HepG2 (cell line): Measurements from ENCODE around the gene CALU. TPM values are rescaled to one million over a fixed set of nuclear protein-coding genes. Genes with fewer than 3 reads are reported as not detected.

Source experiments
- ATAC-seq: fragments of 200-7000 bp; cut with Tn5 transposase; 3 replicates; pipeline ENCODE4 v1.9.1; 2020; ENCODE audit warnings: mild to moderate bottlenecking, moderate library complexity
- BruUV-seq: library from RNA; stranded (reverse); fragments of 400-500 nt; replicated peaks from 2 replicates; lab custom pipeline; 2021; lab: Mats Ljungman, UMichigan
- CTCF ChIA-PET: fragments of 300-600 bp; formaldehyde crosslinking; extraction: SDS; loops from one replicate; lab custom pipeline; 2021; ENCODE audit warnings: low total read pairs, inconsistent platforms, low intra/inter-chr PET ratio; lab: Yijun Ruan, JAX
- POLR2A ChIA-PET: fragments of 350-600 bp; sonication (Branson Sonifier 250); formaldehyde crosslinking; loops from one replicate; lab custom pipeline; 2020; ENCODE audit warnings: antibody characterized with exemption, inconsistent platforms; lab: Yijun Ruan, JAX
- DNase-seq: peaks from one replicate; pipeline ENCODE4 v3.0.0-alpha.2; 2015; ENCODE audit warnings: low spot score
- FAIRE-seq: peaks from 3 replicates; lab custom pipeline; 2011; peaks lifted over from hg19 to GRCh38; lab: Jason Lieb, UNC
- H2AFZ ChIP-seq: one replicate; pipeline ENCODE4 v1.6.1; 2011; ENCODE audit warnings: low read length, inconsistent platforms
- H3K27ac ChIP-seq: fragments of 300-600 bp; 3 replicates; pipeline ENCODE4 v1.8.0; 2011; ENCODE audit warnings: mixed run types, mild to moderate bottlenecking, mixed read lengths, low read length, inconsistent platforms; ENCODE audit not compliant: insufficient read depth; ENCODE audit errors: extremely low read length
- H3K27me3 ChIP-seq, 2 experiments: fragments of 200-600 bp in 1 of 2; 2 replicates in 1 of 2; 3 replicates in 1 of 2; pipeline versions ENCODE4 v1.6.0 to v1.8.0; 2011; ENCODE audit warnings: low read length in 2 of 2, mild to moderate bottlenecking in 2 of 2, moderate library complexity in 2 of 2, inconsistent platforms in 1 of 2; ENCODE audit not compliant: insufficient read depth in 2 of 2, control insufficient read depth in 1 of 2
- H3K36me3 ChIP-seq, 2 experiments: fragments of 200-600 bp in 1 of 2; replicated peaks in 1 of 2; 2 replicates in 1 of 2; 3 replicates in 1 of 2; pipeline versions ENCODE4 v1.5.1 to v1.8.0; 2011; ENCODE audit warnings: low read length in 2 of 2, inconsistent platforms in 1 of 2; ENCODE audit not compliant: insufficient read depth in 2 of 2, control insufficient read depth in 1 of 2
- H3K4me1 ChIP-seq: 2 replicates; pipeline ENCODE4 v1.5.1; 2012; ENCODE audit warnings: low read length, inconsistent platforms; ENCODE audit not compliant: insufficient read depth
- H3K4me2 ChIP-seq: 2 replicates; pipeline ENCODE4 v1.6.0; 2011; ENCODE audit warnings: low read depth, low read length, inconsistent platforms
- H3K4me3 ChIP-seq, 3 experiments: fragments of 200-600 bp in 1 of 3; sonication (generic), shearing (Covaris generic) in 1 of 3; replicated peaks in 1 of 3; 2 replicates each; pipeline ENCODE4 v1.5.1; 2011 to 2016; ENCODE audit warnings: low read length in 3 of 3, inconsistent platforms in 2 of 3, low read depth in 2 of 3, mild to moderate bottlenecking in 2 of 3, control low read depth in 1 of 3, mixed read lengths in 1 of 3; ENCODE audit not compliant: insufficient read depth in 1 of 3
- H3K79me2 ChIP-seq: one replicate; pipeline ENCODE4 v1.6.1; 2011; ENCODE audit warnings: low read length, inconsistent platforms; ENCODE audit not compliant: insufficient read depth
- H3K9ac ChIP-seq: 2 replicates; pipeline ENCODE4 v1.6.0; 2011; ENCODE audit warnings: mild to moderate bottlenecking, low read depth, low read length, inconsistent platforms; ENCODE audit not compliant: insufficient read depth
- H3K9me3 ChIP-seq: 2 replicates; pipeline ENCODE4 v1.5.1; 2012; ENCODE audit warnings: mild to moderate bottlenecking, low read length
- H4K20me1 ChIP-seq: 2 replicates; pipeline ENCODE4 v1.6.0; 2011; ENCODE audit warnings: inconsistent platforms, mild to moderate bottlenecking, low read length, moderate library complexity; ENCODE audit not compliant: insufficient read depth
- DNMT1 ChIP-seq: sonication (generic); formaldehyde crosslinking; IDR thresholded peaks from 2 replicates; pipeline ENCODE4 v1.5.1; 2020; ENCODE audit warnings: mild to moderate bottlenecking, missing genetic modification reagents
- RFXAP ChIP-seq: sonication (generic); formaldehyde crosslinking; IDR thresholded peaks from 2 replicates; pipeline ENCODE4 v1.4.0; 2020; ENCODE audit warnings: missing genetic modification reagents, borderline replicate concordance
- TCF7L2 ChIP-seq: IDR thresholded peaks from 2 replicates; pipeline ENCODE4 v1.6.1; 2011; ENCODE audit warnings: mild to moderate bottlenecking, low read depth, low read length, moderate library complexity
- ZNF670 ChIP-seq: sonication (generic); formaldehyde crosslinking; IDR thresholded peaks from 2 replicates; pipeline ENCODE4 v1.8.0; 2022; ENCODE audit warnings: mild to moderate bottlenecking, missing genetic modification reagents, borderline replicate concordance
- ZSCAN21 ChIP-seq: sonication (generic); formaldehyde crosslinking; IDR thresholded peaks from 2 replicates; pipeline ENCODE4 v1.8.0; 2022; ENCODE audit warnings: mild to moderate bottlenecking, missing genetic modification reagents, moderate library complexity, borderline replicate concordance
- WGBS: methylation state at CpG from one replicate; pipeline ENCODE4 v1.1.6; 2017; ENCODE audit warnings: low lambda C conversion rate; 5-methylcytosine and 5-hydroxymethylcytosine counted together
- in situ Hi-C: cut with HindIII; loops from 2 replicates; pipeline ENCODE4 v1.10.0; 2017; ENCODE audit warnings: low pct_unique_long_range_greater_than_20kb; ENCODE audit not compliant: extremely low pct_ligation_motif_present
- intact Hi-C: fragments of 100-400 bp; cut with micrococcal nuclease; formaldehyde crosslinking; loops from one replicate; pipeline ENCODE4 v1.10.0; 2022; ENCODE audit not compliant: unreplicated experiment
- polyA plus RNA-seq, 8 experiments: library from polyadenylated mRNA; depleted of rRNA in 3 of 8; stranded (reverse) in 7 of 8; unstranded in 1 of 8; fragments of >200 nt; fragmentation: Illumina TruSeq in 4 of 8; extraction: Trizol in 4 of 8; gene quantifications; 2 replicates each; pipeline versions ENCODE4 v1.2.1 to v1.2.3, GENCODE V29; 2011 to 2016; ENCODE audit warnings: low read depth in 4 of 8, missing spikeins in 1 of 8, mixed read lengths in 1 of 8; ENCODE audit not compliant: insufficient read depth in 1 of 8
- total RNA-seq, 5 experiments: library from RNA; depleted of rRNA; stranded (reverse); fragments of >200 nt; fragmentation: Illumina TruSeq; extraction: Trizol; gene quantifications; 2 replicates each; pipeline ENCODE4 v1.2.3, GENCODE V29; 2016; ENCODE audit warnings: low read depth in 1 of 5
- TF ChIP-seq, protein P1 (sequence below): sonication (generic); formaldehyde crosslinking; IDR thresholded peaks from 2 replicates; pipeline ENCODE4 v1.4.0; 2020; ENCODE audit warnings: mild to moderate bottlenecking, missing genetic modification reagents, borderline replicate concordance

Gene CALU
- total and polyA plus RNA-seq, 2 of the 13 experiments (the other 11 are each of a cell fraction or from before 2014, with no cell fraction given) = 198 to 252 TPM

DNA sequence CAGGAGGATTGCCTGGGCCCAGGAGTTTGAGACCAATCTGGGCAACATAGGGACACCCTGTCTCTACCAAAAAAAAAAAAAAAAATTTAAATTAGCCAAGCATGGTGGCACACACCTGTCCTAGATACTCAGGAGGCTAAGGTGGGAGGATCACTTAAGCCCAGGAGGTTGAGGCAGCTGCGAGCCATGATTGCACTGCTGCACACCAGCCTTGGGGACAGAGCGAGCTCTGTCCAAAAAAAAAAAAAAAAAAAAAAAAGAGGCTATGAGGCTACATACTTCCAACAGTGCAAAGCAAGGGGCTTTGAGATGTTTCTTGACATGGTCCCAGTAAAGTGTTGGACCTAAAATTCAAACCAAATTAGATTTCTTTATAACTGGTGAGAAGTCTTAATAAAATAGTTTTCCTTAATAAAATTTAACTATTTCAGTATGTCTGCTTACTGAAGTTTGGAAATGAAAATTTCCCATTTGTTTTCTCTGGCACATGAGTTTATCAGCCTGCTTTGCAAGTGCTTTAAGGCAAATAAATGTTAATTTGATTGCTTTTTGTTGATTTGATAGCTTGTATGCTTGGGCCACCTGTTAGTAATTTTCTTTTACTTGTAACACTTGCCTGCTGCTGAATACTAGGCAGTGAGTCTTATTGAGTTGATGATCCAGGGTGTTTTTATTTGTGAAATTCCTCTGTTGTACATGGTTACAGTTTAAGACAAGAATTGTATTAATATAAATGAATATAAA lies 16.1 kb downstream of the CALU start:
- TF ChIP-seq RFXAP (CRISPR knock-in tag) (no peak), ZNF670 (CRISPR knock-in tag) (no peak), TCF7L2 (no peak), DNMT1 (CRISPR knock-in tag) (no peak), ZSCAN21 (no peak)
- TF ChIP-seq, protein P1, sequence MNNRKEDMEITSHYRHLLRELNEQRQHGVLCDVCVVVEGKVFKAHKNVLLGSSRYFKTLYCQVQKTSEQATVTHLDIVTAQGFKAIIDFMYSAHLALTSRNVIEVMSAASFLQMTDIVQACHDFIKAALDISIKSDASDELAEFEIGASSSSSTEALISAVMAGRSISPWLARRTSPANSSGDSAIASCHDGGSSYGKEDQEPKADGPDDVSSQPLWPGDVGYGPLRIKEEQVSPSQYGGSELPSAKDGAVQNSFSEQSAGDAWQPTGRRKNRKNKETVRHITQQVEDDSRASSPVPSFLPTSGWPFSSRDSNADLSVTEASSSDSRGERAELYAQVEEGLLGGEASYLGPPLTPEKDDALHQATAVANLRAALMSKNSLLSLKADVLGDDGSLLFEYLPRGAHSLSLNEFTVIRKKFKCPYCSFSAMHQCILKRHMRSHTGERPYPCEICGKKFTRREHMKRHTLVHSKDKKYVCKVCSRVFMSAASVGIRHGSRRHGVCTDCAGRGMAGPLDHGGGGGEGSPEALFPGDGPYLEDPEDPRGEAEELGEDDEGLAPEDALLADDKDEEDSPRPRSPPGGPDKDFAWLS (CRISPR knock-in tag) = no peak

More for the DNA sequence above, 16.1 kb downstream of the CALU start:
- DNase-seq (no peak), FAIRE-seq (no peak), ATAC-seq (no peak)
- Histone ChIP-seq H3K79me2 (peaks cover 16% of the 10 kb centered on the region), H3K4me1 (no peaks in the 10 kb centered on the region), H3K9me3 (no peaks in the 10 kb centered on the region), H3K36me3 (peaks cover 18 to 93% of the 10 kb centered on the region in 2 experiments), H3K9ac (no peak overlapping the region), H4K20me1 (peaks cover 23% of the 10 kb centered on the region), H3K4me3 (no peak overlapping the region), H3K4me2 (no peak overlapping the region), H2AFZ (no peak overlapping the region), H3K27me3 (no peaks in the 10 kb centered on the region), H3K27ac (no peak overlapping the region)
- ChIA-PET POLR2A (interaction anchor here (1.0 kb wide), 1 partner anchor 15 kb away, joined by 3 read pairs; no protein-coding TSS in a partner anchor), CTCF (no interaction called here)
- 100% methylated on average over 2 of the region's 2 CpGs for WGBS
- intact Hi-C loops = no loop called here
- in situ Hi-C loops = no loop called here
- BruUV-seq = no TSS peak
